ENCODE data around the gene C16orf90.
"Not testable (repeated sequence)": the region's sequence is repeated elsewhere in the genome, so short reads cannot be mapped to it uniquely, and the experiment has no call there.

Gene C16orf90

DNA sequence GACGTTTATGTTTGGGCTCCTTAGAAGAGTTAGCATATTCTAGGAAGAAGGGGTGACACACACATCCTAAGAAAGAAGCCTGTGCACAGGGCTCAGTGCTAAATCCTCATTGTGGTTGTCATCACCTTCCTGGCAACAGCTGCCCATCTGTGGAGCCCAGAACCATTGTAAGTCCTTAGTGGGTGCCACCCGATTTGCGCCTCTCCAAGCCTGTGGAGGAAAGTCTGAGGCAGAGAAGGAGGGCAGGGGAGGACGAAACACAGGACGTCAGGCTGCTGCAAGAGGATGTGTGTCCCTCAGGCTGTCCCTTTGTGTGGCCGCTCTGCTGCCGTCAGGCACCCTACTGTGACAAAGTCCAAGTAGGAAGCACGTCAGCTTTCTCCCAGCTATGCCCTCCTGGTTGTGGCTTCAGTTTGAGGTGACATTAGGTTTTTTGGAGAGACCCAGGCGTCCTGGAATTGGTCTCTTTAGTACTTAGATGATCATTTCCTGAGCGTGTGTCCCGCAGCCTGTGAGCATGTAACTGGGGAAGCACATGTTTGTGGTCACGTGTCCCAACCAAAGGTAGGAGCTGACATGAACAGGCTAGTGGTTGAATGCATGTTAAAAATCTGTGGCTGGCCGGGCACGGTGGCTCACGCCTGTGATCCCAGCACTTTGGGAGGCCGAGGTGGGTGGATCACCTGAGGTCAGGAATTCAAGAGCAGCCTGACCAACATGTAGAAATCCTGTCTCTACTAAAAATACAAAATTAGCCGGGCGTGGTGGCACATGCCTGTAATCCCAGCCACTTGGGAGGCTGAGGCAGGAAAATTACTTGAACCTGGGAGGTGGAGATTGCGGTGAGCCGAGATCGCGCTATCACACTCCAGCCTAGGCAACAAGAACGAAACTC is 16.2 kb upstream of the C16orf90 start:
- no peak for DNase-seq

GRCh38 chr16:3510416-3510815 is 15.1 kb upstream of the C16orf90 start:
- no peak for DNase-seq

DNA sequence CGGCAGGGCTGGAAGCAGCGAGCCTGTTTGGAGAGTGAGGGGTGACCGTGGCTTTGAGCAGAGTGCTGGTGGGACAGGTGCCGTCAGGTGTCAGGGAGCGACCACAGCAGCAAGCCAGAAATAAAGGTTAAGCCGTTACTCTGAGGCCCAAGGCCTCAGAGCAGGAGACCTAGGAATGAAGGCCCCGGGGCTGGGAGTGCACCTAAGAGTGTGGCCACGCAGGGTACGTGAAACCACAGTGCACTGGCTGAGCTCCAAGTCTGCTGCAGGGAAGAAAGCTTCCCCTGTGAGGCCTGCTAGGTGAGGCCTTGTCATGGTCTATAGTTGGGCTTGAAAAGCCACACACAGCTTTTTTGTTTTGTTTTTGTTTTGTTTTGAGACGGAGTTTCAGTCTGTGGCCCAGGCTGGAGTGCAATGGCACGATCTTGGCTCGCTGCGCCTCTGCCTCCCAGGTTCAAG is 14.2 kb upstream of the C16orf90 start:
- peak; percentile 58 for DNase-seq

DNA sequence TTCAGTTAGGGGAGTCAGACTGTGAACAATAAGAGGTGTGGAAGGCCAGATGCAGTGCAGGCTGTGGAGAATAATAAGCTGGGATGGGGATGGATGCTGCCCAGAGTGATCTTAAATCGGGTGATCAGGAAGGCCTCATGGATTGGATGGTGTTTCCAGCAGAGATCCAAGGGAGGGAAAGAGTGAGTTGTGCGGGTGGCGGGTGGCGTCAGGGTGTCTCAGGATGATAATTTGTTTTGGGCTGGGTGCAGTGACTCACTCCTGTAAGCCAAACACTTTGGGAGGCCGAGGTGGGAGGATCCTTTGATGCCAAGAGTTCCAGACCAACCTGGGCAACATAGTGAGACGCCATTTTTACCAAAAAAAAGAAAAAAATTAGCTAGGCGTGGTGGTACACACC is 13.4 kb upstream of the C16orf90 start:
- no peak for DNase-seq

- no peak for DNase-seq
Measured at GRCh38 chr16:3503523-3503922, 8.2 kb upstream of the C16orf90 start.

DNA sequence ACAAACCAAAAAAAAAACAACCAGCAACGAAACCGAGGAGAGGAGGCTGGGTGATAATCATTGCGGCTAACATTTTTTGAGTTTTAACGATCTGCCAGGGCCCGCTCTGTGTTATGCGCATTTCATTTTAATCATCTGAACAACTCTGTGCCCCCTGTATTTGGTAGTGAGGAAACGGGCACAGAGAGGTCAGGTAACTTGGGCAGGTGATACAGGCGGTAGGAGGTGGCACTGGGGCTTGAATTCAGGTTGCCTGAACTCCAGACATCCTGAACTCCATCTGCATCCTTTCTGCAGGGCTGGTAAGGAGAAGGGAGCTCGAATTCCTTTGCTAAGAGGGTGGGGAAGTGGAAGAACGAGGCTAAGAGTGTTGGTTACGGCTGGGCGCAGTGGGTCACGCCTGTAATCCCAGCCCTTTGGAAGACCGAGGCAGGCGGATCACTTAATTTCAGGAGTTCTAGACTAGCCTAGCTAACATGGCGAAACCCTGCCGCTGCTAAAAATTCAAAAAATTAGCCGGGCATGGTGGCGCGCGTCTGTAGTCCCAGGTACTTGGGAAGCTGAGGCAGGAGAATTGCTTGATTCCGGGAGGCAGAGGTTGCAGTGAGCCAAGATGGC is 6.6 kb upstream of the C16orf90 start:
- no peak for DNase-seq

- not testable (repeated sequence) for DNase-seq
Measured at GRCh38 chr16:3501412-3501761, 6.1 kb upstream of the C16orf90 start.

GRCh38 chr16:3498988-3499387 is 3.7 kb upstream of the C16orf90 start:
- DNase-seq, result no peak

- no peak for DNase-seq
Measured at GRCh38 chr16:3497771-3498170, 2.5 kb upstream of the C16orf90 start.

DNA sequence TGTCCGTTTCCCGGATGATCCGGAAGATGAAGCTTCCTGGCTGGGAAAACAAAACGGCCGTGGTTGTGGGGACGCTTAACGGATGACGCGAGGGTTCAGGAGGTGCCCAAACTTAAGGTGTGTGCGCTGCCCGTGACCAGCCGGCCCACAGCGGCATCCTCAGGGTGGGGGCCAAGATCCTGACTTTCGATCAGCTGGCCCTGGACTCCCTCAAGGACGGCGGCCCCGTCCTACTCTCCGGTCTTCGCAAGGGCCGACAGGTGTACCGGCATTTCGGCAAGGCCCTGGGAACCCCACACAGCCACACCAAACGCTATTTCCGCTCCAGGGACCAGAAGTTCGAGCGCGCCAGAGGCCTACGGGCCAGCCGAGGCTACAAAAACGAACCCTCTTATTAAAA is 1.1 kb upstream of the C16orf90 start:
- no peak for DNase-seq

GRCh38 chr16:3494386-3494973 is 809 bp downstream of the C16orf90 start:
- DNase-seq, result no peak

DNA sequence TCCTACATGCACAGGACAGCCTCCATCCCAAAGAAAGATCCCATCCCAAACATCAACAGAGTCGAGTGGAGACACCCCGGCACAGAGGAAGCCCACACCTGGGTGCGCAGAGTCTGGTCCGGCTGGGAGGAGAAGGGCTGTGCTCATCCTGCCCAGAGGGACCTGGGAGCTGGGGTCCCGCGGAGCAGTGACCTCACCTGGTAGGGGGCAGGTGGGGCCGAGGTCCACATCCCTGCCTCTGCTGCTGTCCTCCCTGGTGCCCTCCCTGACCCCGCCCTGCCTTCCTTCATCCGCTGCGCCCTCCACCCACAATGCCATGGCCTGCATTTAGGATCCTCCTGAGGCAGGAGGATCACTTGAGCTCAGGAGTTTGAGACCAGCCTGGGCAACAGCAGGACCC is 2.9 kb downstream of the C16orf90 start:
- DNase-seq, result no peak

GRCh38 chr16:3490911-3491629 is 4.2 kb downstream of the C16orf90 start:
- no peak for DNase-seq

- no peak for DNase-seq
Measured at GRCh38 chr16:3488801-3489200, 6.5 kb downstream of the C16orf90 start.

GRCh38 chr16:3487521-3488410 is 7.5 kb downstream of the C16orf90 start:
- no peak for DNase-seq

DNA sequence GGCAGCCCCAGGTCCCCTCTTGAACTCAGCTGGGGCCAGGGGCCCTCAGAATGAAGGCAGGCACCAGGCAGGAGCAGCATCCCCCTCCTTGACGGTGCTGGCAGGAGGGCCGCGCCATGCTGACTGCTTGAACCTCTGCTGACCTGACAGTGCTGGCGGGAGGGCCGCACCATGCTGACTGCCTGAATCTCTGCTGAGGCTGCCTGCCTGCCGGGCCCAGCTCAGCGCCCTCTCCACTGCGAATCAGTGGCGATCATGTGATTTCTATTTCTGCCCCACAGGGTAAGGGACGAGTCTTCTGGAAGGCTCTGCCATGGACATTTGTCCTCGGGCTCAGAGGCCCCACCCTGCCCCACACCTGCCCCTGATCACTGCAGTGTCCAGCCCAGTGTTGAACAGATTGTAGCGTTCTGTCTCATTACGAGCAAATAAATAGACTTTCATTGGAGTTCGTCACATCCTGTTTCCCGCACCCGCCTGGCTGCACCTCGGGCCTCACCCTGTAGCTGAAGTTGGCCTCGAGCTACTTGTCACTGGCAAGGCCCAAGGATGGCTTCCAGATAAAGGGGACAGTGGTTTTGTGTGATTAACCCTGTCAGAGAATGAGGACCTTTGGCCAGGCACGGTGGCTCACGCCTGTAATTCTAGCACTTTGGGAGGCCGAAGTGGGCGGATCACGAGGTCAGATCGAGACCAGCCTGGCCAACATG is 8.6 kb downstream of the C16orf90 start:
- DNase-seq, result no peak

DNA sequence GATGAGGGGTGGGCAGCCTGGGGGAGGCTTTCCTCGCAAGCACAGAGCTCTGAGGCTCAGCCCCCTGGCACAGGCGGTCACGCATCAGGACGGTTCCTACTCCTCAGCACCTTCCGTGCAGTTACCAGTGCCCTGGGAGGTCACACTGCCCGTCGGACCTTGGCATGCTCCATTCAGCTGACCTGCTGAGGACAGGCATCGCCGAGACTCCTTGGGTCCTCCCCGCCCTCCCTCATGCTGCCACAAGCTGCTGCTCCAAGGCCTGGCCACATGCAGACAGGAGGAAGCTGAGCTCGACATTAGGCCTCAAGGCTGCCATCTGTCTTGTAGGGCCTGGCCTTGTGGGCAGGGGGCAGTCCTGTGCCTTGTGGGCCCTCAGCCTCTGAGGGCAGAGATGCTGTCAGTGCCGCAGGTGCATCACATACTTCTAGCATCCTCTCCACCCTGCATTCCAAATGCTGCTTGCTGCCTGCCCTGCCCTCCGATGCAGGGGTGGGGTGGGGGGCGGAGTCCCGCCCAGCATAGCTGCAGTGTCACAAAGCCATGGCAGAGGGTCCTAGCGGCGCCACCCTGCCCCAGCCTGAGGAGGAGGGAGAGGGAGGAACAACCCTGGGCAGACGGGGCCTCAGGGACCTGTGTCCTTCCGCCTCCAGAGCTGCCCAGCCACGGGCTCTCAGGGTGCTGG is 9.3 kb downstream of the C16orf90 start:
- no peak for DNase-seq

- DNase-seq, result no peak
Measured at GRCh38 chr16:3485097-3485745, 10.1 kb downstream of the C16orf90 start.

DNA sequence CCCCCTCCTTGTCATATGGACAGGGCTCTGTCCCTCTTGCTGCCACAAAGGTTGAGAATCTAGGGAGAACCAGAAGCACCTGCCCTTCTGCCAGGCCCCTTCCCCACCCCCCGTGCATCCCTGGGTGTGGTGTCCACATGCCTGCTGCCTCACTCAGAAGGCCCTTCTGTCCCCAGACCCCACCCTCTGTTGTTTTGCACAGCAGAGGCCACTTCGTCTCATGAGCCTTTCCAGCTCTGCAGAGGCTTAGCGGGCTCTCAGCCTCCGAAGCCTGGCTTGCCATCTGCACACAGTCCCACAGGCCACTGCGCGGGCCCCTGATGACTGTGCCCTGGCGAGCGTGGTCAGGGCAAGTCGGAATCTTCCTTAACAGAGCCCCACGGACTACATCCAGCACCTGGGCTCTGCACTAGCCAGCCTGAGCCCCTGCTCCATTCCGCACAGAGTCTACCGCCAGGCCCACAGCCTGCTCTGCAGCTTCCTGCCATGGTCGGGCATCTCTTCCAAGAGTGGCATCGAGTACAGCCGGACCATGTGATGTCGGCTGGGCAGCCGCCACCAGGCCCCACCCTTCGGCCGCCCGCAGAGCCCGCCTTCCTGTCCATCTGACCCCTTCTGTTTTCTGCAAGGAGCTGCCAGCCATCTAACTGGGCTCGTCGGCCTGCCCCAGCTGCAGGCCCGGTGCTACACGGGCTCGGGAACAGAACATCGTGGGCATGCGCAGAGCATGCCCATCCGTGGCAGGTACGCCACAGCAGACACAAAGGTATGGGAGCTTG is 10.8 kb downstream of the C16orf90 start:
- DNase-seq, result no peak

All from NCI-H226 (cell line).